Natural killer cell (primary cell): ENCODE data around the gene RTKN. TPM values are rescaled to one million over a fixed set of nuclear protein-coding genes. Genes with fewer than 3 reads are reported as not detected.

Source experiments
- ATAC-seq, 3 donors: fragments of 150-1000 bp in 2 of 3; fragments of 200-7000 bp in 1 of 3; cut with Tn5 transposase; 1 replicate in 1 of 3; 2 replicates in 2 of 3; pipeline ENCODE4 v1.10.0; 2021; ENCODE audit warnings: mild to moderate bottlenecking in 2 of 3, moderate library complexity in 2 of 3
- DNase-seq, 2 donors: peaks; one replicate each; pipeline versions ENCODE4 v3.0.0 to v3.0.0-alpha.2; 2013 to 2021; ENCODE audit warnings: mixed read lengths in 1 of 2
- H3K27ac ChIP-seq: one replicate; pipeline ENCODE4 v1.5.1; 2013; ENCODE audit warnings: mild to moderate bottlenecking, low read length
- H3K27me3 ChIP-seq: one replicate; pipeline ENCODE4 v1.6.1; 2013; ENCODE audit warnings: low read length; ENCODE audit not compliant: control insufficient read depth, insufficient read depth
- H3K36me3 ChIP-seq: one replicate; pipeline ENCODE4 v1.6.1; 2013; ENCODE audit warnings: low read length; ENCODE audit not compliant: control insufficient read depth, insufficient read depth
- H3K4me1 ChIP-seq: one replicate; pipeline ENCODE4 v1.6.1; 2013; ENCODE audit warnings: low read length; ENCODE audit not compliant: control insufficient read depth, insufficient read depth
- H3K4me3 ChIP-seq: one replicate; pipeline ENCODE4 v1.5.1; 2013; ENCODE audit warnings: low read length
- H3K9me3 ChIP-seq: one replicate; pipeline ENCODE4 v1.6.1; 2013; ENCODE audit warnings: low read length; ENCODE audit not compliant: control insufficient read depth, insufficient read depth
- H3K27ac Mint-ChIP-seq, 2 donors: one replicate each; pipeline ENCODE4 v1.8.0; 2022; ENCODE audit warnings: mild to moderate bottlenecking in 2 of 2, mixed read lengths in 2 of 2, moderate library complexity in 1 of 2
- H3K27me3 Mint-ChIP-seq, 2 donors: one replicate each; pipeline ENCODE4 v1.8.0; 2022; ENCODE audit warnings: low read depth in 2 of 2, mixed read lengths in 2 of 2
- H3K36me3 Mint-ChIP-seq: one replicate; pipeline ENCODE4 v1.8.0; 2022; ENCODE audit warnings: mixed read lengths
- H3K4me1 Mint-ChIP-seq, 2 donors: one replicate each; pipeline ENCODE4 v1.8.0; 2022; ENCODE audit warnings: mixed read lengths in 2 of 2
- H3K4me3 Mint-ChIP-seq: one replicate; pipeline ENCODE4 v1.8.0; 2022; ENCODE audit warnings: mild to moderate bottlenecking, moderate library complexity, mixed read lengths
- H3K9me3 Mint-ChIP-seq, 2 donors: one replicate each; pipeline ENCODE4 v1.8.0; 2022; ENCODE audit warnings: mixed read lengths in 2 of 2
- WGBS: methylation state at CpG from one replicate; pipeline ENCODE4 v1.1.7; 2013; ENCODE audit warnings: missing lambda C conversion rate; ENCODE audit not compliant: insufficient coverage; 5-methylcytosine and 5-hydroxymethylcytosine counted together
- intact Hi-C: fragments of 100-400 bp; cut with micrococcal nuclease; formaldehyde crosslinking; loops from one replicate; pipeline ENCODE4 v1.14.2; 2022
- total RNA-seq, 4 donors: library from RNA; stranded (reverse); fragments of 120-200 nt in 1 of 4; gene quantifications; one replicate each; pipeline versions ENCODE4 v1.2.3 to v1.2.4, GENCODE V29; 2013 to 2022
- TF ChIP-seq, protein P1 (sequence below): fragments of 200-600 bp; IDR thresholded peaks from one replicate; pipeline ENCODE4 v1.8.0; 2022; ENCODE audit warnings: antibody characterized with exemption

Gene RTKN
- total RNA-seq, 3 donors from 2014 or later (not counting 1 experiment from before 2014, with no cell fraction given), result 11.0 to 26.5 (median 15.1) TPM

DNA sequence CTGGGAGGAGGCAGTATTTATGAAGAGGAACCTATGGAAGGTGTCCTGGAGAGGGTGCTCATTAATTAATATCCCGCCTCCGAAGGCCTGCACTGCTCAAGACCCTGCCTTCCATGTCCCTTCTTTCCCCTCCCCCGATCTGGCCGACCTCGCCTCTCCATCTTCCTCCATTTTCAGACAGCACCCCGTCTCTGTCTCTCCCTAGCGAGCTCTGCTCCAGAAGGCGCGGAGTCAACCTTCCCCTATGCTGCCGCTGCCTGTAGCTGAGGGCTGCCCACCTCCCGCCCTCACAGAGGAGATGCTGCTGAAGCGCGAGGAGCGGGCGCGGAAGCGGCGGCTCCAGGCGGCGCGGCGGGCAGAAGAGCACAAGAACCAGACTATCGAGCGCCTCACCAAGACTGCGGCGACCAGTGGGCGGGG lies 15.4 kb upstream of the RTKN start:
- under 1% methylated on average over 27 of the region's 27 CpGs for WGBS
- Mint-ChIP-seq H3K27ac (peak overlapping the region; percentile 98 to 99), H3K36me3 (no peaks in the 10 kb centered on the region), H3K27me3 (no peaks in the 10 kb centered on the region), H3K4me1 (peaks cover 68 to 85% of the 10 kb centered on the region in 2 donors), H3K9me3 (no peaks in the 10 kb centered on the region), H3K4me3 (peak overlapping the region; percentile 98)
- intact Hi-C loops, result loop anchor here (5.0 to 10.0 kb wide), 2 partner anchors 720 to 1222 kb away; partner anchors contain the start of genes CCT7, PRADC1 and TPRKB
- TF ChIP-seq, protein P1, sequence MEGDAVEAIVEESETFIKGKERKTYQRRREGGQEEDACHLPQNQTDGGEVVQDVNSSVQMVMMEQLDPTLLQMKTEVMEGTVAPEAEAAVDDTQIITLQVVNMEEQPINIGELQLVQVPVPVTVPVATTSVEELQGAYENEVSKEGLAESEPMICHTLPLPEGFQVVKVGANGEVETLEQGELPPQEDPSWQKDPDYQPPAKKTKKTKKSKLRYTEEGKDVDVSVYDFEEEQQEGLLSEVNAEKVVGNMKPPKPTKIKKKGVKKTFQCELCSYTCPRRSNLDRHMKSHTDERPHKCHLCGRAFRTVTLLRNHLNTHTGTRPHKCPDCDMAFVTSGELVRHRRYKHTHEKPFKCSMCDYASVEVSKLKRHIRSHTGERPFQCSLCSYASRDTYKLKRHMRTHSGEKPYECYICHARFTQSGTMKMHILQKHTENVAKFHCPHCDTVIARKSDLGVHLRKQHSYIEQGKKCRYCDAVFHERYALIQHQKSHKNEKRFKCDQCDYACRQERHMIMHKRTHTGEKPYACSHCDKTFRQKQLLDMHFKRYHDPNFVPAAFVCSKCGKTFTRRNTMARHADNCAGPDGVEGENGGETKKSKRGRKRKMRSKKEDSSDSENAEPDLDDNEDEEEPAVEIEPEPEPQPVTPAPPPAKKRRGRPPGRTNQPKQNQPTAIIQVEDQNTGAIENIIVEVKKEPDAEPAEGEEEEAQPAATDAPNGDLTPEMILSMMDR, result no peak
- Histone ChIP-seq H3K4me3 (peak overlapping the region; percentile 89), H3K4me1 (peaks cover 49% of the 10 kb centered on the region), H3K9me3 (no peaks in the 10 kb centered on the region), H3K27ac (peak overlapping the region; percentile 99), H3K36me3 (peaks cover 3% of the 10 kb centered on the region), H3K27me3 (no peaks in the 10 kb centered on the region)
- ATAC-seq (no peak), DNase-seq (no peak)

DNA sequence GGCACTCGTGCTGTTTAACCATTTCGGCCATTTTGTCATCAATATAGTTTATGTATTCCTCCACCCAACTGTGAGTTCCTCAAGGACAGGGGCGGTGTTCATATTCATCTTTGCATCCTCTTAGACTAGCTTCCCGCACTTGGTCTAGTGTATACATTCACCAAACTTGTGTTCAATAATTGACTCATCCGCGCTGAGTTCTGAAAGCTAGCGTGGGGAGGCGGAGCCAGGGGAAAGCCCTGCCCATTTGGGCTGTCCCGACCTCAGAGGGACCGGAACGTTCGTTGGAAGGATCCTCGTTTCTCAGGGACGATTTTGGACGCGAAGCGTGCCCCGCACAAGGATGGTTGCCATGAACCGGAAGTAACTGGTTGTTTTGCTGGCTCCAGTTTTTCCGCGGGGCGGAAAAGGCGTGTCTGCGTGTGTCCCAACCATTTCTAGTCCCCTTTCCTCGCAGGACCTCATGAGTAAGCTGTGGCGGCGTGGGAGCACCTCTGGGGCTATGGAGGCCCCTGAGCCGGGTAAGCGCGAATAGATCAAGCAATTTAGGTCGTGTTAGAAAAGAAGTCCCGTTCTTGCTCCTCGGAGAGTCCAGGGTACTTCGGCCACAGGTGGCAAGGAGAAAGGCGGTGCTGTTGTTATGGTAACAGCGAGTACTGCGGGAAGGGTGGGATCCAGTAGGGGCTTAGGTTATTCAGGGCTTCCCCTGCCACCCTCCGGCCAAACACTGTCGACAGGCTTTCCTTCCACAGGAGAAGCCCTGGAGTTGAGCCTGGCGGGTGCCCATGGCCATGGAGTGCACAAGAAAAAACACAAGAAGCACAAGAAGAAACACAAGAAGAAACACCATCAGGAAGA lies 13.1 kb upstream of the RTKN start, which contains the start of gene INO80B:
Gene INO80B (plus strand): TSS at position 434 of the 858 bp plus-strand sequence. CDS start 30 bp downstream, at position 464.
- Histone ChIP-seq H3K27me3 (no peaks in the 10 kb centered on the region), H3K4me1 (peaks cover 58% of the 10 kb centered on the region), H3K36me3 (no peaks in the 10 kb centered on the region), H3K27ac (peak within 1 kb of the TSS; percentile 42), H3K9me3 (no peaks in the 10 kb centered on the region), H3K4me3 (peak within 1 kb of the TSS; percentile 53)
- no peaks in the 10 kb centered on the region for H3K27me3 Mint-ChIP-seq
- H3K4me3 Mint-ChIP-seq, result peak within 1 kb of the TSS; percentile 98
- no peaks in the 10 kb centered on the region for H3K9me3 Mint-ChIP-seq
- TF ChIP-seq, protein P1, result no peak
- ATAC-seq (peak; percentile 47 to 70 (median 56)), DNase-seq (peak; percentile 97 to 100)
- intact Hi-C loops, result loop anchor here (1.0 to 10.0 kb wide), 6 partner anchors 10 to 1220 kb away; partner anchors contain the start of genes AUP1, CCT7, HTRA2 and MOGS
- H3K27ac Mint-ChIP-seq, result peak within 1 kb of the TSS; percentile 98 to 99
- H3K4me1 Mint-ChIP-seq, result peaks cover 69 to 71% of the 10 kb centered on the region in 2 donors
- H3K36me3 Mint-ChIP-seq, result no peaks in the 10 kb centered on the region
- WGBS, result under 1% methylated on average over 40 of the region's 40 CpGs

DNA sequence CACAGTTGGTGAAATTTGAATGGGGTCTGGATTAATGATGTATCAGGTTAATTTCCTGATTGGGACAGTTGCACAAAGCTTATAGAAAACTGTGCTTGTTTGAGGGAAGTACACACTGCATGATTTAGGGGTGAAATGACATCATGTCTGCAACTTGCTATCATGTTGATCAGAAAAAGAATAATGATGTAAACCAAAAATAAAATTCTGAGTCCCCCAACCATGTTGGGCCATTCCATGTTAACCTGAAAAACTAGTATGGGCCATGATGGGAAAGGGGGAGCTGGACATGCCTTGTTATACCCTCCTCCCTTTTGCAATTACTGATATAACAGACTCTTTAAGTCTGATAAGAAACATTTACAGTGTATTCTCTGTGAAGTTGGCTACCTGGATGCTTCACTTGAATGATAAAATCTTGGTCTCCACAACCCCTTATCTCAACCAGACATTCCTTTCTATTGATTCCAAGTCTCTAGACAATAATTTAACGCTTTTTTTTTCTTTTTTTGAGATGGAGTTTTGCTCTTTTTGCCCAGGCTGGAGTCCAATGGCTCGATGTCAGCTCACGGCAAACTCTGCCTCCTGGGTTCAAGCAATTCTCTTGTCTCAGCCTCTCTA lies 8.9 kb upstream of the RTKN start:
- H3K27ac ChIP-seq, result no peak overlapping the region
- no peaks in the 10 kb centered on the region for H3K36me3 ChIP-seq
- Mint-ChIP-seq H3K27me3 (no peaks in the 10 kb centered on the region), H3K9me3 (no peaks in the 10 kb centered on the region), H3K36me3 (no peaks in the 10 kb centered on the region), H3K4me1 (peaks cover 30% of the 10 kb centered on the region in 2 donors), H3K4me3 (no peak overlapping the region), H3K27ac (peak overlapping the region in 1 of 2 donors; percentile 99)
- intact Hi-C loops, result loop anchor here (5.0 to 10.0 kb wide), 2 partner anchors 58 to 1216 kb away; partner anchors contain the start of genes CCT7 and PRADC1
- ATAC-seq, result no peak
- no peak for DNase-seq
- no peaks in the 10 kb centered on the region for H3K27me3 ChIP-seq
- peaks cover 29% of the 10 kb centered on the region for H3K4me1 ChIP-seq
- no peak overlapping the region for H3K4me3 ChIP-seq
- 92% methylated on average over 3 of the region's 3 CpGs for WGBS
- TF ChIP-seq, protein P1, result no peak
- no peaks in the 10 kb centered on the region for H3K9me3 ChIP-seq
